Measurements from ENCODE around the gene KIRREL2. TPM values are rescaled to one million over a fixed set of nuclear protein-coding genes. Genes with fewer than 3 reads are reported as not detected.

Gene KIRREL2
- total and polyA plus RNA-seq, 9 of the 15 experiments (the other 6 are each of a cell fraction or from before 2014, with no cell fraction given) = 0.01 to 0.12 (median 0.09) TPM; not detected in 4

DNA sequence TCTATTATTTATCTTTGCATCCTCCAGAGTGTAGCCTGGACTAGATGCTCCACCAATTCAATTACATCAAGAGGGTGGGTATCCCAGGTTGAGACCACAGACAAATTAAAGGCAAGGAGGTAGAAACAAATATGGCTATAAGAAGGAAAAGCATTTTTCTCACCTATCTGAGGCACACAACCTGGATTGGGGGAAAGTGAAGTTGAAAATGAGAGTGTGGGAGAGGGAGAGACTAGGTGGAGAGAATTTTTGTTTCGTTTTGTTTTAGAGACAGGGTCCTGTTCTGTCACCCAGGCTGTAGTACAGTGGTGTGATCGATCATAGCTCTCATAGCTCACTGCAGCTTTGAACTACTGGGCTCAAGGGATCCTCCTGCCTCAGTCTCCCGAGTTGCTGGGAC lies 38.3 kb upstream of the KIRREL2 start:
- H3K9me3 ChIP-seq (replicated peaks; ENCODE audit: control insufficient read depth, insufficient read depth, low read depth, low read length) = no peaks in the 10 kb centered on the region
- no peaks in the 10 kb centered on the region for H3K27me3 ChIP-seq (ENCODE audit: control insufficient read depth in 2 of 2, insufficient read depth in 2 of 2, low read length in 2 of 2)
- no peak for FAIRE-seq
- no peak for ATAC-seq
- no peaks in the 10 kb centered on the region for H3K79me2 ChIP-seq (ENCODE audit: control insufficient read depth, insufficient read depth, low read length)
- peaks cover 0 to 5% of the 10 kb centered on the region in 2 experiments; a peak in 2 of 5 replicates for H3K4me1 ChIP-seq (replicated peaks in 1 of 2; ENCODE audit: control insufficient read depth in 2 of 2, insufficient read depth in 2 of 2, low read length in 2 of 2)
- DNase-seq (ENCODE audit: extremely low read depth in 1 of 4, low spot score in 3 of 4) = no peak
- ChIA-PET POLR2A (interaction anchor here (0.9 kb wide), 1 partner anchor 51 kb away, joined by 3 read pairs; no protein-coding TSS in a partner anchor), CTCF (ENCODE audit: low intra/inter-chr PET ratio) (no interaction called here)
- no peak overlapping the region for H2AFZ ChIP-seq (ENCODE audit: low read depth, low read length)
- H3K36me3 ChIP-seq (ENCODE audit: control insufficient read depth, insufficient read depth, low read length) = no peaks in the 10 kb centered on the region
- H3K27ac ChIP-seq (ENCODE audit: extremely low read depth, low read depth, low read length) = no peak overlapping the region
- H3K4me3 ChIP-seq = no peak overlapping the region
- intact Hi-C loops (cut with micrococcal nuclease) (no loop called here), in situ Hi-C loops (cut with MboI) (no loop called here)
- no peak overlapping the region for H3K9ac ChIP-seq (ENCODE audit: insufficient read depth in 1 of 2, low read depth in 2 of 2, low read length in 2 of 2)
- no TSS peak for BruUV-seq (replicated peaks)
- no peaks in the 10 kb centered on the region for H3K9me1 ChIP-seq (ENCODE audit: control insufficient read depth, insufficient read depth, low read length)
- 0% methylated on average over 3 of the region's 3 CpGs for WGBS (ENCODE audit: insufficient coverage, low coverage, missing lambda C conversion rate)
- no peak for TF ChIP-seq CBX2 (IDR thresholded peaks at IDR 0.05; ENCODE audit: insufficient read depth, low read length, poor library complexity, severe bottlenecking)
- no peak for TF ChIP-seq PCBP1 (IDR thresholded peaks at IDR 0.05; ENCODE audit: low read depth, low read length, poor library complexity, severe bottlenecking)
- TF ChIP-seq ZFP1 (CRISPR knock-in tag; IDR thresholded peaks at IDR 0.05) = no peak
- no peak for TF ChIP-seq ARHGAP35 (IDR thresholded peaks at IDR 0.05; ENCODE audit: partially characterized antibody)
- no peak for TF ChIP-seq ZNF696 (CRISPR knock-in tag; conservative IDR thresholded peaks at IDR 0.05)
- no peak for TF ChIP-seq ZNF445 (CRISPR knock-in tag; IDR thresholded peaks at IDR 0.05; ENCODE audit: low read depth)
- TF ChIP-seq ZNF175 (CRISPR knock-in tag; IDR thresholded peaks at IDR 0.05; ENCODE audit: low read depth) = no peak
- H4K20me1 ChIP-seq (replicated peaks; ENCODE audit: control insufficient read depth, insufficient read depth, low read length) = no peaks in the 10 kb centered on the region
- H3K4me2 ChIP-seq (ENCODE audit: insufficient read depth, low read length) = no peak overlapping the region
